Gastroesophageal sphincter (tissue), 3 donors: ENCODE data around the gene PDK4.

Experiments
- EP300 ChIP-seq: sonication (generic); formaldehyde crosslinking; IDR thresholded peaks from one replicate; pipeline ENCODE4 v1.6.1; 2017; ENCODE audit warnings: antibody characterized with exemption, mild to moderate bottlenecking
- POLR2A ChIP-seq, 2 donors: fragments of 450-650 bp; IDR thresholded peaks; one replicate each; pipeline ENCODE4 v1.6.1; 2017; ENCODE audit warnings: antibody characterized with exemption in 2 of 2, mild to moderate bottlenecking in 2 of 2, moderate library complexity in 1 of 2
- POLR2AphosphoS5 ChIP-seq: sonication (generic); formaldehyde crosslinking; IDR thresholded peaks from one replicate; pipeline ENCODE4 v1.6.1; 2017; ENCODE audit warnings: antibody characterized with exemption
- TF ChIP-seq, protein P1 (sequence below), 4 experiments: fragments of 200-600 bp in 2 of 4; fragments of 450-650 bp in 2 of 4; sonication (generic) in 1 of 4; IDR thresholded peaks; one replicate each; pipeline ENCODE4 v1.5.1; 2017 to 2019; ENCODE audit warnings: antibody characterized with exemption in 4 of 4, mild to moderate bottlenecking in 2 of 4, moderate library complexity in 2 of 4

DNA sequence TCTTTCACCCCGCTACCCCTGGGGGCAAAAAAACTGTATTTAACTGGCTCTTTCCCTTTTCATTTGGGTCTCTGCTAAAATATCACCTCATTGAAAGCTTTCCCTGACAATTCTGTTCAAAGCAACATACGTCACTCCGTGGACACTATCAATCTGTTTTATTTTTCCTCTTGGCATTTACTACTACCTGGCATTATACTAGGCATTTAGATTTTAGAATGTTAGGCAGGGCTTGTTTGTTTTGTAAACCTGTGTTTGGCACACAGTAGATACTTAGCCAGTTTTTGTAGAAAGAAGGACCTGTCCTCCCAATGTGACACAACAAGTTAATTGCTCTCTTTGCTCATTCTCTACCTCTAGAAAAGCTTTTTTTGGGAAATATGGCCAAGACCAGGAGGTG lies 26.5 kb upstream of the PDK4 start:
- TF ChIP-seq POLR2A (IDR thresholded peaks at IDR 0.05) (no peak), POLR2AphosphoS5 (no peak), EP300 (no peak)
- TF ChIP-seq, protein P1, sequence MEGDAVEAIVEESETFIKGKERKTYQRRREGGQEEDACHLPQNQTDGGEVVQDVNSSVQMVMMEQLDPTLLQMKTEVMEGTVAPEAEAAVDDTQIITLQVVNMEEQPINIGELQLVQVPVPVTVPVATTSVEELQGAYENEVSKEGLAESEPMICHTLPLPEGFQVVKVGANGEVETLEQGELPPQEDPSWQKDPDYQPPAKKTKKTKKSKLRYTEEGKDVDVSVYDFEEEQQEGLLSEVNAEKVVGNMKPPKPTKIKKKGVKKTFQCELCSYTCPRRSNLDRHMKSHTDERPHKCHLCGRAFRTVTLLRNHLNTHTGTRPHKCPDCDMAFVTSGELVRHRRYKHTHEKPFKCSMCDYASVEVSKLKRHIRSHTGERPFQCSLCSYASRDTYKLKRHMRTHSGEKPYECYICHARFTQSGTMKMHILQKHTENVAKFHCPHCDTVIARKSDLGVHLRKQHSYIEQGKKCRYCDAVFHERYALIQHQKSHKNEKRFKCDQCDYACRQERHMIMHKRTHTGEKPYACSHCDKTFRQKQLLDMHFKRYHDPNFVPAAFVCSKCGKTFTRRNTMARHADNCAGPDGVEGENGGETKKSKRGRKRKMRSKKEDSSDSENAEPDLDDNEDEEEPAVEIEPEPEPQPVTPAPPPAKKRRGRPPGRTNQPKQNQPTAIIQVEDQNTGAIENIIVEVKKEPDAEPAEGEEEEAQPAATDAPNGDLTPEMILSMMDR (IDR thresholded peaks at IDR 0.05), result no peak
